ENCODE data around the gene NFE2L1. TPM values are rescaled to one million over a fixed set of nuclear protein-coding genes. Genes with fewer than 3 reads are reported as not detected.

NFE2L1 gene
- total and polyA plus RNA-seq, 2 of the 8 experiments (the other 6 are each of a cell fraction or from before 2014, with no cell fraction given) = 140 to 143 TPM

- Histone ChIP-seq H3K4ac (replicated peaks; ENCODE audit: insufficient read length, low read depth, low read length) (no peak overlapping the region), H3K27me3 (replicated peaks in 1 of 4; ENCODE audit: control insufficient read depth in 3 of 4, extremely low read depth in 1 of 4, insufficient read depth in 3 of 4, low read length in 3 of 4) (no peaks in the 10 kb centered on the region), H4K8ac (ENCODE audit: extremely low read depth, insufficient read depth, low read length) (no peak overlapping the region), H4K91ac (replicated peaks; ENCODE audit: insufficient read length, low read length) (no peak overlapping the region), H3K23ac (ENCODE audit: insufficient read length) (no peak overlapping the region), H3K9ac (replicated peaks in 1 of 4; ENCODE audit: extremely low read depth in 1 of 4, low read depth in 3 of 4, low read length in 3 of 4) (no peak overlapping the region), H3K23me2 (ENCODE audit: low read depth, low read length) (no peaks in the 10 kb centered on the region), H4K20me1 (replicated peaks in 1 of 2; ENCODE audit: control insufficient read depth in 1 of 2, insufficient read depth in 2 of 2, low read length in 2 of 2) (peaks cover 4 to 12% of the 10 kb centered on the region in 2 experiments), H2BK15ac (ENCODE audit: low read length) (no peak overlapping the region), H3K4me1 (replicated peaks in 1 of 4; ENCODE audit: control insufficient read depth in 3 of 4, insufficient read depth in 4 of 4, low read length in 3 of 4) (no peaks in the 10 kb centered on the region), H3K9me3 (ENCODE audit: insufficient read depth in 2 of 2, low read depth in 1 of 2, low read length in 1 of 2) (no peaks in the 10 kb centered on the region), H3K18ac (ENCODE audit: extremely low read depth, low read length) (no peak overlapping the region), H3K79me2 (ENCODE audit: control insufficient read depth in 1 of 2, insufficient read depth in 2 of 2, low read length in 2 of 2) (peaks cover 4 to 76% of the 10 kb centered on the region in 2 experiments; a peak in 3 of 4 replicates), H2AK5ac (ENCODE audit: low read depth, low read length) (no peak overlapping the region), H3K56ac (replicated peaks; ENCODE audit: insufficient read length, low read depth, low read length) (no peak overlapping the region), H2BK5ac (ENCODE audit: low read depth, low read length) (no peak overlapping the region), H2AFZ (ENCODE audit: low read length) (no peak overlapping the region), H3K27ac (ENCODE audit: low read depth, low read length) (no peak overlapping the region), H3K4me3 (ENCODE audit: extremely low read depth in 1 of 4, insufficient read depth in 2 of 4, low read depth in 3 of 4, low read length in 4 of 4) (no peak overlapping the region), H2BK120ac (replicated peaks; ENCODE audit: low read depth, low read length) (no peak overlapping the region), H3K14ac (ENCODE audit: insufficient read length) (no peak overlapping the region), H3K4me2 (ENCODE audit: insufficient read depth in 1 of 2, low read depth in 2 of 2, low read length in 2 of 2) (no peak overlapping the region), H2BK12ac (ENCODE audit: low read depth, low read length) (no peak overlapping the region), H4K5ac (ENCODE audit: insufficient read length, low read depth, low read length) (no peak overlapping the region), H3K79me1 (ENCODE audit: low read depth, low read length) (peaks cover 3% of the 10 kb centered on the region; the same call in 1 of the 2 replicates), H3K36me3 (ENCODE audit: control insufficient read depth in 2 of 4, insufficient read depth in 4 of 4, low read length in 3 of 4) (no peaks in the 10 kb centered on the region), H2BK20ac (ENCODE audit: low read length) (no peak overlapping the region)
- no peak for FAIRE-seq
- TF ChIP-seq POU5F1 (IDR thresholded peaks at IDR 0.05; ENCODE audit: low read depth, low read length) (no peak), GTF2F1 (IDR thresholded peaks at IDR 0.05; ENCODE audit: borderline replicate concordance, low read depth, low read length) (no peak), CBX5 (IDR thresholded peaks at IDR 0.05; ENCODE audit: low read depth, low read length) (no peak), SRF (IDR thresholded peaks at IDR 0.05; ENCODE audit: low read depth, low read length) (no peak), JUND (IDR thresholded peaks at IDR 0.05; ENCODE audit: low read length) (no peak), BCL11A (IDR thresholded peaks at IDR 0.05; ENCODE audit: low read depth in 2 of 2, low read length in 2 of 2) (no peak), CHD2 (IDR thresholded peaks at IDR 0.05; ENCODE audit: low read length) (no peak), POLR2AphosphoS5 (IDR thresholded peaks at IDR 0.05; ENCODE audit: low read depth, low read length) (no peak), RFX5 (IDR thresholded peaks at IDR 0.05; ENCODE audit: borderline replicate concordance, low read depth, low read length) (no peak), EP300 (IDR thresholded peaks at IDR 0.05; ENCODE audit: borderline replicate concordance in 1 of 2, low read depth in 2 of 2, low read length in 2 of 2) (no peak), KDM4A (IDR thresholded peaks at IDR 0.05; ENCODE audit: low read depth, low read length, severe bottlenecking) (no peak)
- TF ChIP-seq, protein P1, sequence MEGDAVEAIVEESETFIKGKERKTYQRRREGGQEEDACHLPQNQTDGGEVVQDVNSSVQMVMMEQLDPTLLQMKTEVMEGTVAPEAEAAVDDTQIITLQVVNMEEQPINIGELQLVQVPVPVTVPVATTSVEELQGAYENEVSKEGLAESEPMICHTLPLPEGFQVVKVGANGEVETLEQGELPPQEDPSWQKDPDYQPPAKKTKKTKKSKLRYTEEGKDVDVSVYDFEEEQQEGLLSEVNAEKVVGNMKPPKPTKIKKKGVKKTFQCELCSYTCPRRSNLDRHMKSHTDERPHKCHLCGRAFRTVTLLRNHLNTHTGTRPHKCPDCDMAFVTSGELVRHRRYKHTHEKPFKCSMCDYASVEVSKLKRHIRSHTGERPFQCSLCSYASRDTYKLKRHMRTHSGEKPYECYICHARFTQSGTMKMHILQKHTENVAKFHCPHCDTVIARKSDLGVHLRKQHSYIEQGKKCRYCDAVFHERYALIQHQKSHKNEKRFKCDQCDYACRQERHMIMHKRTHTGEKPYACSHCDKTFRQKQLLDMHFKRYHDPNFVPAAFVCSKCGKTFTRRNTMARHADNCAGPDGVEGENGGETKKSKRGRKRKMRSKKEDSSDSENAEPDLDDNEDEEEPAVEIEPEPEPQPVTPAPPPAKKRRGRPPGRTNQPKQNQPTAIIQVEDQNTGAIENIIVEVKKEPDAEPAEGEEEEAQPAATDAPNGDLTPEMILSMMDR (IDR thresholded peaks at IDR 0.05; ENCODE audit: control extremely low read depth in 1 of 3, insufficient read depth in 1 of 3, low read depth in 1 of 3, low read length in 3 of 3) = no peak
- WGBS, 2 experiments (ENCODE audit: extremely low coverage in 1 of 2, insufficient coverage in 1 of 2, insufficient read length in 1 of 2, insufficient replicate concordance in 2 of 2, low coverage in 1 of 2, low lambda C conversion rate in 2 of 2, missing lambda C conversion rate in 1 of 2) = 89% methylated on average over 2 of the region's 2 CpGs; no CpG with 5 or more reads in 1 of the 2 experiments
- no peak for DNase-seq (ENCODE audit: low read depth in 1 of 2, low spot score in 2 of 2)
- CTCF ChIA-PET (ENCODE audit: partially characterized antibody) = interaction anchor here (0.6 to 14.0 kb wide), 7 partner anchors 11 to 245 kb away, joined by 3 to 181 read pairs (median 7); no protein-coding TSS in a partner anchor
- POLR2A ChIA-PET (ENCODE audit: partially characterized antibody) = interaction anchor here (0.8 to 13.7 kb wide), 5 partner anchors 11 to 36 kb away, joined by 3 to 249 read pairs (median 4); partner anchors contain the start of genes CBX1 and NFE2L1
Observed at GRCh38 chr17:48084932-48085331, 36.8 kb downstream of the NFE2L1 start.

Data from H1 (cell line).